ENCODE results near the gene SLC35G6. TPM values are rescaled to one million over a fixed set of nuclear protein-coding genes. Genes with fewer than 3 reads are reported as not detected.

SLC35G6 gene
- total RNA-seq, 3 donors from 2014 or later (not counting 1 experiment from before 2014, with no cell fraction given) = not detected

GRCh38 chr17:7436556-7437368, 44.5 kb upstream of the SLC35G6 start:
- peaks cover 18 to 30% of the 10 kb centered on the region in 2 donors for H3K27me3 Mint-ChIP-seq (ENCODE audit: low read depth in 2 of 2)
- intact Hi-C loops (cut with micrococcal nuclease) = loop anchor here (2.0 to 5.0 kb wide), 3 partner anchors 48 to 84 kb away; partner anchors contain the start of genes KCTD11 and POLR2A

GRCh38 chr17:7437369-7437863, 43.8 kb upstream of the SLC35G6 start:
- peaks cover 35% of the 10 kb centered on the region for H3K27me3 ChIP-seq (ENCODE audit: control insufficient read depth, insufficient read depth, low read length)
- Mint-ChIP-seq H3K36me3 (no peaks in the 10 kb centered on the region), H3K9me3 (no peaks in the 10 kb centered on the region), H3K27me3 (ENCODE audit: low read depth in 2 of 2) (peaks cover 24 to 35% of the 10 kb centered on the region in 2 donors), H3K27ac (peak overlapping the region in 1 of 2 donors; percentile 46), H3K4me3 (peak overlapping the region; percentile 91), H3K4me1 (peaks cover 29 to 49% of the 10 kb centered on the region in 2 donors)
- no peak overlapping the region for H3K4me3 ChIP-seq (ENCODE audit: low read length)
- 48% methylated on average over 31 of the region's 31 CpGs for WGBS (ENCODE audit: insufficient coverage)
- H3K9me3 ChIP-seq (ENCODE audit: control insufficient read depth, insufficient read depth, low read length) = no peaks in the 10 kb centered on the region
- peaks cover 57% of the 10 kb centered on the region for H3K4me1 ChIP-seq (ENCODE audit: control insufficient read depth, insufficient read depth, low read length)
- intact Hi-C loops (cut with micrococcal nuclease) = loop anchor here (2.0 to 5.0 kb wide), 3 partner anchors 47 to 85 kb away; partner anchors contain the start of genes KCTD11 and POLR2A
- no peak overlapping the region for H3K27ac ChIP-seq (ENCODE audit: low read length)
- TF ChIP-seq CTCF (IDR thresholded peaks at IDR 0.05) = no peak
- no peak for ATAC-seq
- no peaks in the 10 kb centered on the region for H3K36me3 ChIP-seq (ENCODE audit: control insufficient read depth, insufficient read depth, low read length)
- no peak for DNase-seq

More at GRCh38 chr17:7436556-7437368, 44.5 kb upstream of the SLC35G6 start:
- H3K4me3 ChIP-seq (ENCODE audit: low read length) = peak overlapping the region; percentile 50
- no peaks in the 10 kb centered on the region for H3K9me3 ChIP-seq (ENCODE audit: control insufficient read depth, insufficient read depth, low read length)
- peak overlapping the region; percentile 73 for H3K27ac ChIP-seq (ENCODE audit: low read length)
- ATAC-seq (peak; percentile 64 to 85 (median 72)), DNase-seq (peak; percentile 79 to 93)
- Mint-ChIP-seq H3K4me1 (peaks cover 29 to 49% of the 10 kb centered on the region in 2 donors), H3K27ac (peak overlapping the region; percentile 93 to 95), H3K9me3 (no peaks in the 10 kb centered on the region), H3K4me3 (peak overlapping the region; percentile 91), H3K36me3 (no peaks in the 10 kb centered on the region)
- peaks cover 57% of the 10 kb centered on the region for H3K4me1 ChIP-seq (ENCODE audit: control insufficient read depth, insufficient read depth, low read length)
- no peaks in the 10 kb centered on the region for H3K36me3 ChIP-seq (ENCODE audit: control insufficient read depth, insufficient read depth, low read length)
- TF ChIP-seq CTCF (IDR thresholded peaks at IDR 0.05) = peak; percentile 96
- 21% methylated on average over 92 of the region's 92 CpGs for WGBS (ENCODE audit: insufficient coverage)
- peaks cover 31% of the 10 kb centered on the region for H3K27me3 ChIP-seq (ENCODE audit: control insufficient read depth, insufficient read depth, low read length)

GRCh38 chr17:7437950-7438614, 43.2 kb upstream of the SLC35G6 start:
- intact Hi-C loops (cut with micrococcal nuclease) = loop anchor here (2.0 to 5.0 kb wide), 3 partner anchors 47 to 86 kb away; partner anchors contain the start of genes KCTD11 and POLR2A
- peaks cover 35% of the 10 kb centered on the region for H3K27me3 ChIP-seq (ENCODE audit: control insufficient read depth, insufficient read depth, low read length)
- H3K4me1 ChIP-seq (ENCODE audit: control insufficient read depth, insufficient read depth, low read length) = peaks cover 57% of the 10 kb centered on the region
- no peak overlapping the region for H3K27ac ChIP-seq (ENCODE audit: low read length)
- ATAC-seq = no peak
- peak; percentile 38 to 63 for DNase-seq
- Mint-ChIP-seq H3K27me3 (ENCODE audit: low read depth in 2 of 2) (peaks cover 28 to 37% of the 10 kb centered on the region in 2 donors), H3K4me1 (peaks cover 29 to 49% of the 10 kb centered on the region in 2 donors), H3K36me3 (no peaks in the 10 kb centered on the region), H3K27ac (peak overlapping the region in 1 of 2 donors; percentile 46), H3K4me3 (peak overlapping the region; percentile 69), H3K9me3 (no peaks in the 10 kb centered on the region)
- no peaks in the 10 kb centered on the region for H3K36me3 ChIP-seq (ENCODE audit: control insufficient read depth, insufficient read depth, low read length)
- WGBS (ENCODE audit: insufficient coverage) = 20% methylated on average over 48 of the region's 48 CpGs
- H3K4me3 ChIP-seq (ENCODE audit: low read length) = no peak overlapping the region
- TF ChIP-seq CTCF (IDR thresholded peaks at IDR 0.05) = no peak
- no peaks in the 10 kb centered on the region for H3K9me3 ChIP-seq (ENCODE audit: control insufficient read depth, insufficient read depth, low read length)
